SK-N-SH (cell line): ENCODE measurements around the gene GLB1L3.

Source experiments
- FOXM1 ChIP-seq: IDR thresholded peaks from 2 replicates; pipeline ENCODE4 v1.4.0; 2012; ENCODE audit warnings: low read depth, mild to moderate bottlenecking
- POLR2AphosphoS5 ChIP-seq: IDR thresholded peaks from 2 replicates; pipeline ENCODE4 v1.6.1; 2012; ENCODE audit warnings: low read depth, low read length
- SMC3 ChIP-seq: IDR thresholded peaks from 2 replicates; pipeline ENCODE4 v1.6.1; 2012; ENCODE audit warnings: low read depth, low read length, improper control_type of control experiment
- TF ChIP-seq, protein P1 (sequence below): IDR thresholded peaks from 2 replicates; pipeline ENCODE4 v1.4.0; 2012; ENCODE audit warnings: low read depth, borderline replicate concordance

DNA sequence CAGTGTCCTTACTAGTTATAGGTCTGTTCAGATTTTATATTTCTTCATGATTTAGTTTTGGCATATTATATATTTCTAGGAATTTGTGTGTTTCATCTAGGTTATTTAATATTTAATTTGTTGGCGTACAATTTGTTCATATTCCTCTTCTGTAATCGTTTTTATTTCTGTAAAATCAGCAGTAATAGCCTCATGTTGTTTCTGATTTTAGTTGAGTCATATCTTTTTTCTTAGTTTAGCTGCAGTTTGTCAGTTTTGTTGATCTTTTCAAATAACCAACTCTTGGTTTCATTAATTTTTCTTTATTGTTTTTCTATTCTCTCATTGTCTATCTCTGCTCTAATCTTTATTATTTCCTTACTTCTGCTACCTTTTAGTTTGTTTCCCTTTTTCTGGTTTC lies 75.9 kb downstream of the GLB1L3 start:
- TF ChIP-seq SMC3 (no peak), FOXM1 (no peak), POLR2AphosphoS5 (no peak)
- TF ChIP-seq, protein P1, sequence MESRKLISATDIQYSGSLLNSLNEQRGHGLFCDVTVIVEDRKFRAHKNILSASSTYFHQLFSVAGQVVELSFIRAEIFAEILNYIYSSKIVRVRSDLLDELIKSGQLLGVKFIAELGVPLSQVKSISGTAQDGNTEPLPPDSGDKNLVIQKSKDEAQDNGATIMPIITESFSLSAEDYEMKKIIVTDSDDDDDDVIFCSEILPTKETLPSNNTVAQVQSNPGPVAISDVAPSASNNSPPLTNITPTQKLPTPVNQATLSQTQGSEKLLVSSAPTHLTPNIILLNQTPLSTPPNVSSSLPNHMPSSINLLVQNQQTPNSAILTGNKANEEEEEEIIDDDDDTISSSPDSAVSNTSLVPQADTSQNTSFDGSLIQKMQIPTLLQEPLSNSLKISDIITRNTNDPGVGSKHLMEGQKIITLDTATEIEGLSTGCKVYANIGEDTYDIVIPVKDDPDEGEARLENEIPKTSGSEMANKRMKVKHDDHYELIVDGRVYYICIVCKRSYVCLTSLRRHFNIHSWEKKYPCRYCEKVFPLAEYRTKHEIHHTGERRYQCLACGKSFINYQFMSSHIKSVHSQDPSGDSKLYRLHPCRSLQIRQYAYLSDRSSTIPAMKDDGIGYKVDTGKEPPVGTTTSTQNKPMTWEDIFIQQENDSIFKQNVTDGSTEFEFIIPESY: no peak
